ENCODE measurements around the gene GRIA4. TPM values are rescaled to one million over a fixed set of nuclear protein-coding genes. Genes with fewer than 3 reads are reported as not detected.

GRIA4 gene
- total RNA-seq, 1 experiment from 2014 or later, result not detected

DNA sequence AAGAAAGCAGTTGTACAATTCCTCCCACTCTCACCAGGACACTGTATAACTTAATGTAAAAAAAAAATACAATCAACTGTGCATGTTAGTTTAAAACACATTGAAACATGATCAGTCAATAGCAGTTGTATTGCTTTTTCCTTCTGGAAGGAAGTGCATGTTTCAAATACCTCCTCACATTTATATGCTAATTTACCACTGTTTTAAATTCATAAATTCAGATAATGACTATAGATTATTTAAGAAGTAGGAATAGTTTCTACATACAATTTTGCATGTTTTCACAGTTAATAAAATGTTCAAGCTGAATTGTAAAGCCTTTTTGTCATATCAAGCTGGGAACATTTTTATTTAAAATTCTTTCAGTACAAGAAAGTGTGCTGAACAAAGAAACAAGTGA, 3.3 kb downstream of the GRIA4 start:
- ChIA-PET CTCF (no interaction called here), POLR2A (ENCODE audit: low non-redundant PET) (no interaction called here)
- Histone ChIP-seq H3K4me3 (ENCODE audit: low read depth, low read length, poor library complexity, severe bottlenecking) (no peak overlapping the region), H3K36me3 (ENCODE audit: insufficient read depth, low read length, poor library complexity, severe bottlenecking) (no peaks in the 10 kb centered on the region), H3K4me1 (ENCODE audit: insufficient read depth, low read length, poor library complexity, severe bottlenecking) (peaks cover 6% of the 10 kb centered on the region), H3K9me3 (ENCODE audit: low read depth, low read length, poor library complexity, severe bottlenecking) (no peaks in the 10 kb centered on the region), H3K27me3 (replicated peaks; ENCODE audit: insufficient read depth, low read depth, low read length, poor library complexity) (peaks cover 67% of the 10 kb centered on the region), H3K27ac (ENCODE audit: low read depth, low read length, poor library complexity, severe bottlenecking) (no peak overlapping the region)
- no TSS peak for BruUV-seq (replicated peaks)
- TF ChIP-seq EZH2 (IDR thresholded peaks at IDR 0.05; ENCODE audit: borderline replicate concordance, low read depth, low read length, poor library complexity, severe bottlenecking) (no peak), CTCF (conservative IDR thresholded peaks at IDR 0.05; ENCODE audit: low read depth, low read length) (no peak)
- intact Hi-C loops (cut with micrococcal nuclease; ENCODE audit: unreplicated experiment), result no loop called here
- DNase-seq (ENCODE audit: low spot score), result no peak

- H3K9me3 ChIP-seq (ENCODE audit: low read depth, low read length, poor library complexity, severe bottlenecking), result no peaks in the 10 kb centered on the region
- no TSS peak for BruUV-seq (replicated peaks)
- H3K4me3 ChIP-seq (ENCODE audit: low read depth, low read length, poor library complexity, severe bottlenecking), result no peak overlapping the region
- intact Hi-C loops (cut with micrococcal nuclease; ENCODE audit: unreplicated experiment), result no loop called here
- ChIA-PET CTCF (no interaction called here), POLR2A (ENCODE audit: low non-redundant PET) (no interaction called here)
- TF ChIP-seq CTCF (conservative IDR thresholded peaks at IDR 0.05; ENCODE audit: low read depth, low read length), result no peak
- TF ChIP-seq EZH2 (IDR thresholded peaks at IDR 0.05; ENCODE audit: borderline replicate concordance, low read depth, low read length, poor library complexity, severe bottlenecking), result no peak
- DNase-seq (ENCODE audit: low spot score), result no peak
- peaks cover 38% of the 10 kb centered on the region for H3K27me3 ChIP-seq (replicated peaks; ENCODE audit: insufficient read depth, low read depth, low read length, poor library complexity)
- no peak overlapping the region for H3K27ac ChIP-seq (ENCODE audit: low read depth, low read length, poor library complexity, severe bottlenecking)
- no peaks in the 10 kb centered on the region for H3K36me3 ChIP-seq (ENCODE audit: insufficient read depth, low read length, poor library complexity, severe bottlenecking)
- H3K4me1 ChIP-seq (ENCODE audit: insufficient read depth, low read length, poor library complexity, severe bottlenecking), result no peaks in the 10 kb centered on the region
These were observed 8.6 kb downstream of the GRIA4 start for GRCh38 chr11:105618343-105618955.

DNA sequence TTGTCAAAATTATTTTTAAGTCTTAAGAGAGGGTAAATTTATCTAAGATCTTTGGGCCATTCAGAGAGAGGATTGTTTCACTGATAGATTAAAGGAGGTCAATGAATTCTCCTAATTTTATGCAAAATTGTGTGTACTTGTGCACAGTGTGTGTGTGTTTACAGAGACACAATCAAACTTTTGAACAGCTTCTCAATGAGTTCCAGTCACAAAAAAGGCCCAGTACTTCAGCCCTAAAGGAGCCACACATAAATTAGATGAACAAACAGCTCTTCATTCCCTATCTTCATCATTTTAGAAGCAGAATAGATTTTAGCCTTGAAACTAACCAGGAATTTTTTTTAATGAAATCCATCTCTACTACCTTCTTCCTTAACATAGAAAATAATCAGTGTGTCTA, 9.7 kb downstream of the GRIA4 start:
- H3K9me3 ChIP-seq (ENCODE audit: low read depth, low read length, poor library complexity, severe bottlenecking), result no peaks in the 10 kb centered on the region
- H3K36me3 ChIP-seq (ENCODE audit: insufficient read depth, low read length, poor library complexity, severe bottlenecking), result no peaks in the 10 kb centered on the region
- H3K4me3 ChIP-seq (ENCODE audit: low read depth, low read length, poor library complexity, severe bottlenecking), result no peak overlapping the region
- intact Hi-C loops (cut with micrococcal nuclease; ENCODE audit: unreplicated experiment), result no loop called here
- H3K27me3 ChIP-seq (replicated peaks; ENCODE audit: insufficient read depth, low read depth, low read length, poor library complexity), result peaks cover 34% of the 10 kb centered on the region
- ChIA-PET CTCF (no interaction called here), POLR2A (ENCODE audit: low non-redundant PET) (no interaction called here)
- no peaks in the 10 kb centered on the region for H3K4me1 ChIP-seq (ENCODE audit: insufficient read depth, low read length, poor library complexity, severe bottlenecking)
- no peak for TF ChIP-seq EZH2 (IDR thresholded peaks at IDR 0.05; ENCODE audit: borderline replicate concordance, low read depth, low read length, poor library complexity, severe bottlenecking)
- TF ChIP-seq CTCF (conservative IDR thresholded peaks at IDR 0.05; ENCODE audit: low read depth, low read length), result no peak
- no peak overlapping the region for H3K27ac ChIP-seq (ENCODE audit: low read depth, low read length, poor library complexity, severe bottlenecking)
- no TSS peak for BruUV-seq (replicated peaks)
- no peak for DNase-seq (ENCODE audit: low spot score)

All from A673 (cell line).